Measurements from ENCODE around the gene EIF2S3.
"Not testable (repeated sequence)": the region's sequence is repeated elsewhere in the genome, so short reads cannot be mapped to it uniquely, and the experiment has no call there.

The EIF2S3 gene

DNA sequence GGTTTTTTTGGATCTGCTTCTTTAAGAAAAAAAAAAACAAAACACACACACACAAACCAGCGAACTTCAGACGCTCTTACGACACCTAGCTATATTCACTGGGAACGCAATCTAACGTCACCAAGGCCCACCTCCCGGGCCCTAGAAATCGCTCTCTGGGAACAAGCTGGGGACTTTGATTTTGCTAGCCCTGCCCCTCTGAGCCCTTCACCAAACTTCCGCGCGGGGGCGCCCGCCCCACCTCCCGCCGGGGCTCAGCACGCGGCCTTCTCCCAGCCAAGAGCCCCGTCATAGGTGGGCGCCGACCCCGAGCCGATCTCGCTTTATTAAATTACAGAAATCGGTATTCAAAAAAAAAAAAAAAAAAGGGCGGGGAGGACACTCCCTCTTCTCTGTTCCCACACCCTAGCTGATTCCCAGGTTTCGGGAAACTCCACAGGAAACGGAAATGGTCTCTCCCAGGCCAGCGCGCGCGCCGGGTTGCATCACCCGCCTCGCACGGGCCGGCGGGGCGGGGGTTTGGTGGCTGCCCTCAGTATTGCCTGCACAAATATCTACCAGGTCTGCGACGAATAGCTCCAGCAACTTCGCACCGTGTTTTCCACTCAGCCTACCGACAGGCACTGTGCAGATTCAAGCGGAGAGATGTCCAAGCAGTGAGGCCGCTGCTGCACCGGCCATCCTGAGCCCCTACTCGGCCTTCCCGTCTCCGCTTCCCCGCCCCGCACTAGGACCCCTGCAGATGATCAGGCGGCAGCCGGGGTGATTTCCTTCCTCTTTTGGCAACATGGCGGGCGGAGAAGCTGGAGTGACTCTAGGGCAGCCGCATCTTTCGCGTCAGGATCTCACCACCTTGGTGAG, at the start of gene EIF2S3:
TSS of gene EIF2S3 (plus strand) at position 775 of the 861 bp plus-strand sequence. CDS start at position 788, 13 bp downstream.
- peak; percentile 77 for DNase-seq (ENCODE audit: low read depth)

DNA sequence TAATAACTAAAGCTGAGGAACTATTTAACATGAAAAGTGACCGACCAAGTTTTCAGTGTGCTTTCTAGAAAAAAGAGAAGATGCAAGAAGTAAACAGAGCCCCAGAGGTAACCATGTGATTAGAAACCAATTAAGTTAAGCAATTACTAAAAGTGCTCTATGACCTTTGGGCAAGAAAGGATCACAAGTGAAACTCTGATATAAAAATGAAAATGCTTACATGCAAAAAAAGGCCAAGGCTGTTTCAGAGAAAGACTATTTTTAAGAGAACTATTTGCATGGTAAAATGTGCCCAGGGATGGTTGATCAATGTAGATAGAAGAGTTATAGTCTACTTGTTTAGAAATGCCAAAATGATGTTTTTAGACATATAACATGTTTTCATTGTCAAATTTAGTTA, 49.7 kb upstream of the EIF2S3 start:
- DNase-seq (ENCODE audit: low read depth): no peak

GRCh38 chrX:24005867-24006266, 48.9 kb upstream of the EIF2S3 start:
- DNase-seq (ENCODE audit: low read depth): no peak

GRCh38 chrX:24012266-24012665, 42.5 kb upstream of the EIF2S3 start:
- no peak for DNase-seq (ENCODE audit: low read depth)

DNA sequence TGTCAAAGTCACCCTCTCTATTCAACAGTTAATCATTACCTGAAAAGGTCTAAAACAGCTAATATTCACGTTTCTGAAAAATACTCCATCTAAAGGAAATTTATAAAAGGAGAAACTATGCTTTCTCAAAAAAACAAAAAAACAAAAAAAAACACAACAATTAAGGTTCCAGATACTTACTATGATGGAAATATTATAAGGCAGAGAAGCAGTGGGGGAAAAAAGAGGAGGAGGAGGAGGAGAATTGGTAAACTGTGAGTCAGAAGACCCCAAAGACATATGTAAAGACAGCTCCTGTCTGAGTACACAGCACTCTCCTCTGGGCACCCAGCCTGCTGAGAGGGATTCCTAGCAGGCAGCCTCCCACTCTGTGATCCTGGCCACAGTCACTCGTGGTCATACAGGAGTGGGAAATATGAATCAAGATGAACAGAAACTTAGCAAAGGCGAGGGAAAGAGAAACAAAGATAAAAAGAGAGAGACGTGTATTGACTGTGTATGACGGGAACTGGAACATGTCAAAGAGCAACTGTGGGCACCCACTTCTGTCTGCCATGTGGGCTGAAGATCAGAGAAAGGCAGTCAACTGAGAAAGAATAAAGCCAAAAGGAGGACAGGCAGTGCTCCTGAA, 40.3 kb upstream of the EIF2S3 start:
- peak; percentile 24 for DNase-seq (ENCODE audit: low read depth)

- no peak for DNase-seq (ENCODE audit: low read depth)
Measured at GRCh38 chrX:24017674-24018073, 37.1 kb upstream of the EIF2S3 start.

GRCh38 chrX:24018809-24019208, 35.9 kb upstream of the EIF2S3 start:
- no peak for DNase-seq (ENCODE audit: low read depth)

GRCh38 chrX:24019448-24019847, 35.3 kb upstream of the EIF2S3 start:
- DNase-seq (ENCODE audit: low read depth): no peak

DNA sequence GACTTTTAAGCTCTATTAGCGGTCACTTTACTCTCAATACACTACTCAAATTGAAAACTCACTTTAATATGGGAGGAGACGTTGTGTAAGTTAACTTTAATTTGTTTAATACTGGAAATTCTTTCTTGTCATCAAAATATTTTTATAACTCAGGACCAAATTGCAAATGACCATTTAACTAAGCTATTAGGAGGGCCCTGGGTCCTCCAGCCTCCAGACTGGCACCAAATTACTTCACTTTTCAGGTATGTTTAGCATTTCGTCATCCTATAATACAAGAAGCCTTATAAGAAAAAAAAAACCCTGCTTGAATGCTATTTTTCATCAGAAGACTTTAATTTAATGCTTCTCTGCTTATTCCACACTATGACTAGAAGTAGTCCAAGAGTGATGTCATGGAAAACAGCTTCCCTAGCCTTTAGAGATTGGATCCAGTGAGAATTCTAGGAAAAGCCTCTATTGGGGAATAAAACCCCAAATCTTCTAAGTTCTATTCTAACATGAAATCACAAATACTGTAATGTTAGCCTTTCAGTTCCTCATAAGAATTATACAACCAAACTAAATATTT, 34.4 kb upstream of the EIF2S3 start:
- DNase-seq (ENCODE audit: low read depth): no peak

DNA sequence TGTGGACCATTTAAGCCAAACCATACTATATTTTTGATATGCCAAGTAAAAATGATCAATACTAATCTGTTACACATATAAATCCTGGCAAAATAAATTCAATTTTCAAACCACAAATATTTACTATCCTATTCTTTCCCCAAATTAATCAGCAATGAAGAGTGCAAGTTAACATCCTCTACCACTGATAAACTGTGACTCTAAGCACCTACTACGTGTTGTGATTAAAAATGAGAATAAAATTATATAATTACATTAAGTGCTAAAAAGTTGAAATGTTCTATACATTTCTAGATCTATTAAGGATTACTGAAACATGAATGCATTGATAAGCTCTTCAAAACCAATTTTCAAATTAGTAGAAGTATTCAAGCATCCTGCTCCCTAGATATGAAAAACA, 31.2 kb upstream of the EIF2S3 start:
- DNase-seq (ENCODE audit: low read depth): no peak

GRCh38 chrX:24023972-24024669, 30.6 kb upstream of the EIF2S3 start:
- DNase-seq (ENCODE audit: low read depth): no peak

DNA sequence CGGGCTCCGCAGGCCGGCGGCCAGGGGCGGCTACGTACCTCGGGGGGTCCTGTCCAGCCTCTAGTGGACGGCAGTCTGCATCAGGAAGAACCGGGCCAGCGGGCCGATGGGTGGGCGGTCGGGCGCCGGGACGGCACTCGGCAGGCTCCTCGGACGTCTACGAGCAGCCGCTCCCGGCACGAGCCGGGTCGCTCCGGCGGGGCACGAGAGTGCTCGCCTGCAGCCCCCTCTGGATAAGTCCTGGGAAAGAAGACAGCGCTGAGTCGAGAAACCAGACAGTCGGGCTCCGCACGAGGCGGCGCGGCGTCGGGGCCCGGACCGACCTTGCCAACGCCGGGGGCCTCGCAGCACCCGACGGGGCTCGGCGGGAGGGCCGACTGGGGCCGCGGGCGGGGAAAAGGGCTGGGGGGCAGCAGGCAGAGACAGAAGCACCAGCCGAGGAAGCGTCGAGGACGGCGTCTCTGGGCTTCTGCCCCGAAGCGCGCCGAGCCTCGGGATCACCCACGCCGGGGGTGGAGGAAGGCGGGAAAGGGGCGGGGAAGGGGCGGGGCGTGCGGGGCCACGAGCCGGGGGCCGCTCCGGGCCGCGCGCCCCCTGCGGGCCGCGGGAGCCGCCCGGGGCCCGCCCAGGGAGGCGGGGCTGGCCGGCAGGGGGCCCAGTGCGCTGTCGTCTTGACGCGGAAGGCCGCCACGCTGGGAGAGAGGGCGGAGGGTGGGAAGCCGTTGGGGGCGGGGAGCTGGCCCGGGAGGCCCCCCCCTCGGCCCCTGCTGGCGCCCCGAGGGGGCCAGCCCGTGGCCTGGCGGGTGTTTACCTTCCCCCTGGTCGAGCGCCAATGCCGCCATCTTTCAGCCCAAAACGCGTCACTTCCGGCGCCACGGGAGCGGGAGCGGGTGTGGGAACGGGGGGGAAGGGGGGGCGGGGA, 29.7 kb upstream of the EIF2S3 start:
- peak; percentile 72 for DNase-seq (ENCODE audit: low read depth)

- DNase-seq (ENCODE audit: low read depth): peak; percentile 3
Measured at GRCh38 chrX:24025741-24026403, 28.9 kb upstream of the EIF2S3 start.

DNA sequence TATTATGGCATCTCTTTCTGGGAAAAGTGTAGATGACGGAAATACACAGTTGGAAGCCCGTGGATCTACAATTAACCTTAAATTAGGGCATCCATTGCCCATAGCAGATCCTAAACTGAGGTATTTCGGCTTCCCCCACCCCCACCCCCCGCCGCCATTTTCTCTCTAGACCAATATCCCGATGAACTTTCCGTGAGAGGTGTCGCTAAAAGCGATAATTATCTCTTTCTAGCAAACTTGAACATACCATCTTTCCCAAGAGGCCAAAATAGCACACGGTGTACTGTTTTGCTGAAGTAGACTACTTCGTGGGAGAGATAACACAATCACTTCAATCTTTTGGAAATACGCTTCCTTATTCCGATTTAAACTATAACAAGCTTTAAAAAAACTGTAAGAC, 28.3 kb upstream of the EIF2S3 start:
- no peak for DNase-seq (ENCODE audit: low read depth)

DNA sequence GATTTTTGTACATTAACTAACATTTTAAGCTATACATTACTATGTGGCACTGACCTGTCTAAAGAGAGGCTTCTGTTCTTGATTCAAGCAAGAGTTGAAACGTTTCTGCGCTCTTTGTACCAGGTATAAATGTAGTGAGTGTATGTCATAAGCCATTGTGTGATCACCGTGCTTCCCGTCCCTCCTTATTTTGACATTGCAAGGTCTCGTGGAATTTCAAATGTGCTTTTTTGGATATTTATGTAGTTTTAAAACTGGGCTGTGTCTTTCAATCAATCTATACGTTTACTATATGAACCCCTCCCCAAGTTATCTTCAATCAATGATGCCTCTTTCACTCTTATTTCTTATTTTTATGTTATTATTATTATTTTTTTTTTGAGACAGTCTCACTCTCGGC, 27.7 kb upstream of the EIF2S3 start, which contains the start of gene KLHL15:
TSS of gene KLHL15 (minus strand) at position 101 of the 400 bp plus-strand sequence. CDS start 20,493 bp downstream, outside the sequence.
- DNase-seq (ENCODE audit: low read depth): no peak

GRCh38 chrX:24027985-24028384, 26.8 kb upstream of the EIF2S3 start:
- DNase-seq (ENCODE audit: low read depth): no peak

GRCh38 chrX:24030597-24030996, 24.2 kb upstream of the EIF2S3 start:
- DNase-seq (ENCODE audit: low read depth): no peak

- DNase-seq (ENCODE audit: low read depth): no peak
Measured at GRCh38 chrX:24034485-24034884, 20.3 kb upstream of the EIF2S3 start.

- DNase-seq (ENCODE audit: low read depth): no peak
Measured at GRCh38 chrX:24037729-24038128, 17.0 kb upstream of the EIF2S3 start.

GRCh38 chrX:24046060-24046459, 8.7 kb upstream of the EIF2S3 start:
- not testable (repeated sequence) for DNase-seq (ENCODE audit: low read depth)

DNA sequence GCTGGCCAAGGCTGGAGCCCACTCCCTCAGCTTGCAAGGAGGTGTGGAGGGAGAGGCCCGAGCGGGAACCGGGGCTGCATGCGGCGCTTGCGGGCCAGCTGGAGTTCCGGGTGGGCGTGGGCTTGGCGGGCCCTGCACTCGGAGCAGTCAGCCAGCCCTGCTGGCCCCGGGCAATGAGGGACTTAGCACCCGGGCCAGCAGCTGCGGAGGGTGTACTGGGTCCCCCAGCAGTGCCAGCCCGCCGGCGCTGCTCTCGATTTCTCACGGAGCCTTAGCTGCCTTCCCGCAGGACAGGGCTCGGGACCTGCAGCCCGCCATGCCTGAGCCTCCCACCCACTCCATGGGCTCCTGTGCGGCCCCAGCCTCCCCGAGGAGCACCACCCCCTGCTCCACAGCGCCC, 5.1 kb upstream of the EIF2S3 start:
- DNase-seq (ENCODE audit: low read depth): not testable (repeated sequence)
